Hematopoietic multipotent progenitor cell treated with erythropoietin and hydrocortisone succinate and interleukin-3 and kit ligand, for 4 days (in vitro differentiated cells): Measurements from ENCODE around the gene SGK1.
"Not testable (repeated sequence)": the region's sequence is repeated elsewhere in the genome, so short reads cannot be mapped to it uniquely, and the experiment has no call there.

Experiments used
- DNase-seq: peaks from one replicate; pipeline ENCODE4 v3.0.0-alpha.2; 2015

SGK1 gene

GRCh38 chr6:134326192-134326591 lies 8.3 kb upstream of the SGK1 start:
- not testable (repeated sequence) for DNase-seq

- no peak for DNase-seq
These were observed 6.9 kb upstream of the SGK1 start for GRCh38 chr6:134324766-134325165.

GRCh38 chr6:134324141-134324540 lies 6.2 kb upstream of the SGK1 start:
- no peak for DNase-seq

GRCh38 chr6:134323698-134324097 lies 5.8 kb upstream of the SGK1 start:
- no peak for DNase-seq

DNA sequence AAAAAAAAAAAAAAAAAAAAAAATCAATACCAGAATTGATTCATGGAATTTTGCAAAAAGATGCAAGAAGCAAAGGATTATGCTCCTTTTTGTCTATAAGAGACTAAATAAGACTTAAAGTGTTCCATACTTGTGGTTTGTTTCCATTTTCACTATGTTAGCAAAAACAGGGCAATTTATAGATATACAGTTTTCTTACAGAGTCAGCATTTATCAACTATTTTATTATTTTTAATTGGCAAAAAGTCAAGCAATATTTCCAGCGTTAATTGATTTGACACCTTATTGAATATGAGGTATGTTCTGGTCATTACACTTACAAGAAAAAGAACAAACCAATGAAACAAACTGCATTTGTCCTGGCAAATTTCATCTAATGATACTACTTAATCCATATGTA lies 5.4 kb upstream of the SGK1 start:
- no peak for DNase-seq

GRCh38 chr6:134322216-134322615 lies 4.3 kb upstream of the SGK1 start:
- no peak for DNase-seq

DNA sequence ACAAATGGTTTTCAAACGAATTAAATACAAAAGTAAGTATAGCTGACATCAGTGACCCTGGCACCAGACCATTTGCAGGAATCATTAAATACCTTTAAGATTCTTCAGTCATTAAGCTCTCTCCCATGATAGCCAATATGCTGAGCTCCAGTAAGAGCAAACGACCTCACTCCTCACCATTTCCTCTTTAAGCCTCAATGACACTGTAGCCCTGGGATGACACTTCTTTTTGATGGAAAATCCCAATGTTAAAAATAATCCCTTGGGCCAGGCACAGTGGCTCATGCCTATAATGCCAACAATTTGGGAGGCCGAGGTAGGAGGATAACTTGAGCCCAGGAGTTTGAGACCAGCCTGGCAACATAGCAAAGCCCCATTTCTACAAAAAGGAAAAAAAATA lies 3.3 kb upstream of the SGK1 start:
- DNase-seq: no peak

GRCh38 chr6:134319686-134320085 lies 1.8 kb upstream of the SGK1 start:
- not testable (repeated sequence) for DNase-seq

GRCh38 chr6:134318974-134319281 lies 1.0 kb upstream of the SGK1 start:
- no peak for DNase-seq

DNA sequence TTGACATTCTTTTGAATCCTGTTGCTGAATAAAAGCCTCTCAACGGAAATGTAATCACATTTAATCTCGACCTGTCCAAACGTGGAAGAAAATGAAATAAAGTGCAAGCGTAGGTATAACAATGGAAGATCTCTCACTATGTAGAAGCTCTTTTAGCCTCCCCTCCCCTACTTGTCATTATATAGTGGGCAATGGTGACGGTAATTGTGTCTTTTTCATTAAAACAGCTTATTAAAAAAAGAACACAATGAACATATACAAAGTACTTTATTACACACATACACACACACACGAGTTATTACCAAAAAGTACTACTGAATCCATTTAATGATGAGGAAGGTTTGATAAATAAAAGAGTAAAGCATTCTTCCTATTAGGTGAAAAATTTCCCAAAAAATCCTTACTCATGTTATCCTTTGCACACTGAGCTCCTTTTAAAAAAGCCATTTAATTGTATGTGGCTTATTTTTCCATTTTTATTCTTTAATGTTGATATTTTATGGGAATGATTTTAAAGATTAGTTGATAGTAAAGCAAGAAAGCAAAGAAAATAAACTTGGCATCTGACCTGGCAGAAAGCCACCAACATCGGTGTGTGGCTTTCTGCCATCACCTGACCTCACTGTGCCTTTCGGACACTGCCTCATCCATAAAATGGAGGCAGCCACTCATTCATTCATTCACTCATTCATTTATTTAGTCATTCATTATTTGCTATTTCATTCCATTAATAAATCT lies 493 bp upstream of the SGK1 start:
- no peak for DNase-seq

- DNase-seq: no peak
These were observed 1.0 kb downstream of the SGK1 start for GRCh38 chr6:134316733-134317431.

- peak; percentile 25 for DNase-seq
These were observed 1.9 kb downstream of the SGK1 start for GRCh38 chr6:134315974-134316441.

DNA sequence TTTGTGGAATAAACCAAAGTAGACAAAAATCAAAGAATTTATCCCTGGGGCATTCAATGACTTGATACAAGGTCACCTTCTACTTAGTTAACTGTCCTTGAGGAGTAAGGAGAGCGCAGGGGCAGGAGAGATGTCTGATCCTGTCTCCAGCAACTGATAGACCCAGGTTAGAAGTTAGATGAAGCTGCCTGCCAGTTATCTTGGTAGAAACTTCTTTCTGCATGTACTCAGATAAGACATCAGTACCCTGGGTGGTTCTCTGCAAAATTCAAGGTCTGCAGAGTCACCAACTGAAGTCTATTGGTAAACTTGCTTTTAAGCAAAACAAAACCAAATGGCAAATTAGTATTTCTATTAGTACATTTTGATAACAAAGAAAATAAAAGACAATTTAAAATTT lies 2.7 kb downstream of the SGK1 start:
- peak; percentile 71 for DNase-seq

DNA sequence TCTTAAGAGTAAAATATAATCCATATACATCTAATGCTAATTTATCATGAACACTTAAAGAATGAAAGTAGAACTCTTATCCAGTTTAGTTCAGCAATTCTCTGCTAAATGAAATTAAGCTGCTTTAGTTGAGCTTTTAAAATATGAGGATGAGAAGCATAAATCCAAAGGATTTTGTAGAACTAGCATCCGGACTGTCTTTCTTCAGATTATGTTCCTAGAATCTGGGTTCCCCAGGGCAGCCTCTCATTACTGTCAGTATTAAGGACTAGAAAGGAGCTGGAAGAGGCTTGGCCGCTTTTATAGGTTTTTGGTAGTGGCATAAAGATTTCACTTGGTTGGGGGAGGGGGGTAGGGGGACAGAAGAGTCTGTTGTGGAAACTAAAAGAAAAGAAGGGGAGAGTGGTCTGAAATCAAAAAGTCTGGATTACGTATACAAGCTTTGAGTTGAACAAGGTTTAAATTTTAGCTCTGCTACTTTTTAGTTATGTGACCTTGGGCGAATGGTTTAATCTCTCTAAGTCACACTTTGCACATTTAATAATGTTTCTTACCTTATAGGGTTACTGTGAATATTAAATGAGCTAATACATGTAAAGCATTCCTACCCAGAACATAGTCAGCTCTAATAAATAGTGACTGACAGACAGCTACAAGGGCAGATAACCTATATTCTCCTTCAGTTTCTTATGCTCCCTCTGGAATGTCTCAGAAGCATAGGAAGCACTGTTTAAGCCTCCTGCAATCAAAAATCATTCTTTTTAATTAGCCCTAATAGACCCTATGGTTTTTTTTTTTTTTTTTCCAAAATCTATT lies 3.7 kb downstream of the SGK1 start:
- DNase-seq: no peak

DNA sequence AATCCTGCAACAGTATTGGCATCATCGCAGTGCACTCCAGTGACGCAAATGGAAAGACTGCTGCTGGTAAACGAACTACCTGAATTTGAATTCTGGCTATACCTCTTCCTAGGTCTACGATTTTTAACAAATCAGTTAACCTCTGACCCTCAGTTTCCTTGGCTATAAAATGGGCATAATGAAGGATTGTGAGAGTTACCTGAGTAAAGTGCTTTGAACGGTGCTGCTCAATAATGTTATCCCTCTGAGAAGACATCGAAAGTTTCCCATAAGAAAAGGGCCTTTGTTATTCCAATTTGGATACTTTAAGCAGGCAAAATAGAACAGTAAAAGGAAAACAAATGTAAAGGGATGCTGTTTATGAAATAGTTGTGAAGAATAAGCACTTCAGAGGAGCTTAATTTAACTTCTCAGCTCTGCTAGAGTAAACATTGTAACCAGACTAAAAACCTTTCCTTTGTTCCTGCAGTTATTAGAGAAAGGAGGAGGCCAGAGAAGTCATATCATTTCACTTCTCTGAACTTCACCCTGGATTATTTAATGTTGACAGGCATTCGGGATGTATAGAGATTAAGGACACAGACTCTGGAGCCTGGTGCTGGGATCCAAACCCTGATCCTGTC lies 5.8 kb downstream of the SGK1 start:
- no peak for DNase-seq

GRCh38 chr6:134310817-134311216 lies 7.1 kb downstream of the SGK1 start:
- DNase-seq: no peak

- no peak for DNase-seq
These were observed 7.8 kb downstream of the SGK1 start for GRCh38 chr6:134309983-134310605.

DNA sequence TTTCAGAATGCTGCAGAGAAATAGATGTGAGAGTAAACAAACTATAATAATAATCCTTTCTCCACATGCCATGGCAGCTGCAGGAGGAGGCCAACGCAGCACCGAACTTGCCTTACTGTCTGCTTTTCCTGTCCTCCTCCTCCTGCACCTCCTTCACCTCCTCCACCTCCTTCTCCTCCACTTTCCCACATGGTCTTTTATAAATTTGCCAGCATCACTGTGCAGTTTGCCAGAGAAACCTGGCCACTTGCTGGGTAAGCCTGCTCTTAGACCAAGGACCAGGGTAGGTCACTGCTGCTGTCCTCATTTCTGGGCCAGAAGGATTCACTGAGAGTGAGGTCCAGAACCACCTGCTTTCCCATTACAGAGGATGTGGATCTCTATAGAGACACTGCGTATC lies 8.7 kb downstream of the SGK1 start:
- no peak for DNase-seq

- no peak for DNase-seq
These were observed 9.1 kb downstream of the SGK1 start for GRCh38 chr6:134308800-134309199.

GRCh38 chr6:134307870-134308269 lies 10.0 kb downstream of the SGK1 start:
- DNase-seq: no peak

DNA sequence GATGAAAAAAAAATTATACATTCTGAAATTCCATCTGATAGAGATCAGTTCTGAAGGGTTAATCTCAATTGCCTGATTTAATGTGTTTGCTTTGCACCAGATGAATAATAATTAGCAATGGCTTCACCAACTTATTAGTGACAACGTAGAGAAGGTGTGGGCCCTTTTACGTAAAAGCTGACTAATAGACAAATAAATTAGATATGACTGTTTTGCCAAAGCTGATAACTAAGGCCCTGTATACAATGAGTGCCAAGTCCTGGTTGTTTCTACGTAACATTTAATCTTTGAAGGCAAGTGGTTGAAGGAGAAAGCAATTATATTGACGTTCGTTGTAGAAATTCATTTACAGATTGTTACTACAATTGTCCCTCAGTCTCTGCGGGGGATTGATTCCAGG lies 10.8 kb downstream of the SGK1 start:
- DNase-seq: no peak

DNA sequence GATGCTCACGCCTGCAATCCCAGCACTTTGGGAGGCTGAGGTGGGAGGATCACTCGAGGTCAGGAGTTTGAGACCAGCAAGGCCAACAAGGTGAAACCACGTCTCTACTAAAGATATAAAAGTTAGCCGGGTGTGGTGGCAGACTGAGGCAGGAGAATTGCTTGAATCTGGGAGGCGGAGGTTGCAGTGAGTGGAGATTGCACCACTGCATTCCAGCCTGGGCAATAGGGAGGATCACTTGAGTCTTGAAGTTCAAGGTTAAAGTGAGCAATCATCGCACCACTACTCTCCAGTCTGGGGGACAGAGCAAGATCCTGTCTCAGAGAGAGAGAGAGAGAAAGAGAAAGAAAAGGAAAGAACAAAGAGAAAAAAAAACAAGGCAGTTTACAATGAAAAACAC lies 13.5 kb downstream of the SGK1 start:
- DNase-seq: not testable (repeated sequence)

GRCh38 chr6:134303891-134304290 lies 14.0 kb downstream of the SGK1 start:
- DNase-seq: no peak
